ENCODE data around the gene ZNF497.

ZNF497 gene

GRCh38 chr19:58400316-58400915, 37.9 kb upstream of the ZNF497 start:
- WGBS (ENCODE audit: insufficient coverage, insufficient read length), result no CpG with 5 or more reads among the region's 18 CpGs
- Histone ChIP-seq H3K27me3 (ENCODE audit: control insufficient read depth, insufficient read depth, low read length) (no peaks in the 10 kb centered on the region; the same call in 1 of the 2 replicates), H3K9me3 (ENCODE audit: control insufficient read depth, insufficient read depth, low read length) (no peaks in the 10 kb centered on the region), H3K36me3 (ENCODE audit: control insufficient read depth, insufficient read depth, low read length) (no peaks in the 10 kb centered on the region), H3K4me3 (ENCODE audit: low read length) (peak overlapping the region; percentile 28; the same call in 1 of the 2 replicates), H3K27ac (ENCODE audit: low read length) (no peak overlapping the region), H3K4me1 (ENCODE audit: control insufficient read depth, insufficient read depth, low read length) (peaks cover 8% of the 10 kb centered on the region; the same call in 1 of the 2 replicates)
- DNase-seq (ENCODE audit: low read depth, low spot score), result no peak

GRCh38 chr19:58399903-58400302, 37.4 kb upstream of the ZNF497 start:
- WGBS (ENCODE audit: insufficient coverage, insufficient read length), result no CpG with 5 or more reads among the region's 3 CpGs
- DNase-seq (ENCODE audit: low read depth, low spot score), result no peak
- H3K27me3 ChIP-seq (ENCODE audit: control insufficient read depth, insufficient read depth, low read length), result no peaks in the 10 kb centered on the region; the same call in 1 of the 2 replicates
- no peak overlapping the region for H3K27ac ChIP-seq (ENCODE audit: low read length)
- no peak overlapping the region for H3K4me3 ChIP-seq (ENCODE audit: low read length)
- H3K4me1 ChIP-seq (ENCODE audit: control insufficient read depth, insufficient read depth, low read length), result peaks cover 10% of the 10 kb centered on the region; the same call in 1 of the 2 replicates
- no peaks in the 10 kb centered on the region for H3K9me3 ChIP-seq (ENCODE audit: control insufficient read depth, insufficient read depth, low read length)
- H3K36me3 ChIP-seq (ENCODE audit: control insufficient read depth, insufficient read depth, low read length), result peaks cover 2% of the 10 kb centered on the region

- peaks cover 14% of the 10 kb centered on the region for H3K36me3 ChIP-seq (ENCODE audit: control insufficient read depth, insufficient read depth, low read length)
- H3K4me3 ChIP-seq (ENCODE audit: low read length), result no peak overlapping the region
- no CpG with 5 or more reads among the region's 6 CpGs for WGBS (ENCODE audit: insufficient coverage, insufficient read length)
- H3K9me3 ChIP-seq (ENCODE audit: control insufficient read depth, insufficient read depth, low read length), result no peaks in the 10 kb centered on the region
- no peaks in the 10 kb centered on the region; the same call in 1 of the 2 replicates for H3K27me3 ChIP-seq (ENCODE audit: control insufficient read depth, insufficient read depth, low read length)
- peaks cover 10% of the 10 kb centered on the region; the same call in 1 of the 2 replicates for H3K4me1 ChIP-seq (ENCODE audit: control insufficient read depth, insufficient read depth, low read length)
- DNase-seq (ENCODE audit: low read depth, low spot score), result no peak
- H3K27ac ChIP-seq (ENCODE audit: low read length), result no peak overlapping the region
Measured at GRCh38 chr19:58398545-58398944, 36.0 kb upstream of the ZNF497 start.

- H3K9me3 ChIP-seq (ENCODE audit: control insufficient read depth, insufficient read depth, low read length), result no peaks in the 10 kb centered on the region
- no peaks in the 10 kb centered on the region; the same call in 1 of the 2 replicates for H3K27me3 ChIP-seq (ENCODE audit: control insufficient read depth, insufficient read depth, low read length)
- no peak overlapping the region for H3K27ac ChIP-seq (ENCODE audit: low read length)
- no CpG with 5 or more reads among the region's 4 CpGs for WGBS (ENCODE audit: insufficient coverage, insufficient read length)
- DNase-seq (ENCODE audit: low read depth, low spot score), result no peak
- no peak overlapping the region for H3K4me3 ChIP-seq (ENCODE audit: low read length)
- H3K36me3 ChIP-seq (ENCODE audit: control insufficient read depth, insufficient read depth, low read length), result peaks cover 18% of the 10 kb centered on the region
- peaks cover 10% of the 10 kb centered on the region; the same call in 1 of the 2 replicates for H3K4me1 ChIP-seq (ENCODE audit: control insufficient read depth, insufficient read depth, low read length)
Measured at GRCh38 chr19:58398087-58398486, 35.5 kb upstream of the ZNF497 start.

DNA sequence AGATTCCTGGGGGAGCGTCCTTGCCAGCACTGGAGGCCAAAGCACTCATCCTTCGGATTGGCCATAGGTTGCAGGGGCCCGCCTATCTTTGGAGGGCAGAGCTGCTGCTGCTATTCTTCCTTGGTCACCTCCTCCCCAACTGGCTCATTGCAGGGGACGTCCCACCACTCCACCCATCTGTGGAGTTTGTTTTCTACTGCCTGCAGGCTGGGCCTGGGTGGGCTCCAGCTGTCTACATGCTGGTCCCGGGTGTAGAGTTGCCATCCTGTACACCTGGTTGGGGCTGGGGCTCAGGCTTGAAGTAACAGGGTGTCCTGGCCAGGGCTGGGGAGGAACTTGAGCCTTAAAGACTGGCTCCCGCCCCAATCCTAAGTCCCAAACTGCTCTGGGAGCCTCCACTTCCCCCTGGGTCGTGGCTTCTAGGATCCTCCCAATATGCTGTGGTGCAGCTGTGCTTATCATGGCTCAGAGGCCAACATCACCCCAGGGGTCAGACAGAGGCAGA, 35.0 kb upstream of the ZNF497 start:
- no CpG with 5 or more reads among the region's 7 CpGs for WGBS (ENCODE audit: insufficient coverage, insufficient read length)
- peaks cover 10% of the 10 kb centered on the region; the same call in 1 of the 2 replicates for H3K4me1 ChIP-seq (ENCODE audit: control insufficient read depth, insufficient read depth, low read length)
- H3K9me3 ChIP-seq (ENCODE audit: control insufficient read depth, insufficient read depth, low read length), result no peaks in the 10 kb centered on the region
- DNase-seq (ENCODE audit: low read depth, low spot score), result no peak
- H3K4me3 ChIP-seq (ENCODE audit: low read length), result no peak overlapping the region
- H3K36me3 ChIP-seq (ENCODE audit: control insufficient read depth, insufficient read depth, low read length), result peaks cover 23% of the 10 kb centered on the region
- H3K27me3 ChIP-seq (ENCODE audit: control insufficient read depth, insufficient read depth, low read length), result no peaks in the 10 kb centered on the region; the same call in 1 of the 2 replicates
- no peak overlapping the region for H3K27ac ChIP-seq (ENCODE audit: low read length)

DNA sequence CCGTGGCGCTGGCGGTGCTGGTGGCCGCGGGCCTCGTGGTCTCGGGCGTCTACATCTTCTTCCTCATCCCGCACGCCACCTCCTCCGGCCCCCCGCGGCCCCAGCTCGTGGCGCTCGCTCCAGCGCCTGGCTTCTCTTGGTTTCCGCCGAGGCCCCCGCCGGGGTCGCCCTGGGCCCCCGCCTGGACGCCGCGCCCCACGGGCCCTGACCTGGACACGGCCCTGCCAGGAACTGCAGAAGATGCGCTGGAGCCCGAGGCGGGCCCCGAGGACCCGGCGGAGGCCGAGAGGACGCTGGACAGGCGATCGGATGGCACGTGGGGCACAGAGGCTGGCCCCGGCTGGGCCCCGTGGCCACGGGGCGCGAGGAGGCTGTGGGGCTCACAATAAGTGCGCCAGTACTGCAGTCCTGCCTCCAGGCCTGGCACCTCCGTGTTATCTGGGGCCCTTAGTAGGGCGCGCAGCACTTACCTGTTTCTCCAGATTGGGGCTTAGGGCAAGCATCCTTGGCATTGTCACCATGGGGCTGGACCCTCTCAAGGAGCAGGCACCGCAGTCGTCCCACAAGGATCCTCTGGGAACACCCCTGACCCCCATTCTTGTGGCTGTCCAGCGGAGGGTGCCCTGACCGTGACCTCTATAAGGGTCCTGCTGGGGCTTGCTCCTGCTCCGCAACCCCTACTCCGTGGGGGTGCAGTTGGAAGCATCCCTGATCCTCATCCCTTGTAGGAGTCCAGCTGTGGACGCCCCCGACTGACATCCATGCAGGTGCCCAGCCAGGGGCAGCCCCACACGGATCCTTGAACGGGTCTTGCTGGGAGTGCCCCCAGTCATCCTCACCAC, 34.4 kb upstream of the ZNF497 start:
- H3K4me3 ChIP-seq (ENCODE audit: low read length), result peak overlapping the region; percentile 21; the same call in 1 of the 2 replicates
- no peak for DNase-seq (ENCODE audit: low read depth, low spot score)
- H3K36me3 ChIP-seq (ENCODE audit: control insufficient read depth, insufficient read depth, low read length), result peaks cover 23% of the 10 kb centered on the region
- no peaks in the 10 kb centered on the region for H3K9me3 ChIP-seq (ENCODE audit: control insufficient read depth, insufficient read depth, low read length)
- H3K27ac ChIP-seq (ENCODE audit: low read length), result no peak overlapping the region
- H3K27me3 ChIP-seq (ENCODE audit: control insufficient read depth, insufficient read depth, low read length), result no peaks in the 10 kb centered on the region; the same call in 1 of the 2 replicates
- H3K4me1 ChIP-seq (ENCODE audit: control insufficient read depth, insufficient read depth, low read length), result peaks cover 10% of the 10 kb centered on the region; the same call in 1 of the 2 replicates
- no CpG with 5 or more reads among the region's 58 CpGs for WGBS (ENCODE audit: insufficient coverage, insufficient read length)

DNA sequence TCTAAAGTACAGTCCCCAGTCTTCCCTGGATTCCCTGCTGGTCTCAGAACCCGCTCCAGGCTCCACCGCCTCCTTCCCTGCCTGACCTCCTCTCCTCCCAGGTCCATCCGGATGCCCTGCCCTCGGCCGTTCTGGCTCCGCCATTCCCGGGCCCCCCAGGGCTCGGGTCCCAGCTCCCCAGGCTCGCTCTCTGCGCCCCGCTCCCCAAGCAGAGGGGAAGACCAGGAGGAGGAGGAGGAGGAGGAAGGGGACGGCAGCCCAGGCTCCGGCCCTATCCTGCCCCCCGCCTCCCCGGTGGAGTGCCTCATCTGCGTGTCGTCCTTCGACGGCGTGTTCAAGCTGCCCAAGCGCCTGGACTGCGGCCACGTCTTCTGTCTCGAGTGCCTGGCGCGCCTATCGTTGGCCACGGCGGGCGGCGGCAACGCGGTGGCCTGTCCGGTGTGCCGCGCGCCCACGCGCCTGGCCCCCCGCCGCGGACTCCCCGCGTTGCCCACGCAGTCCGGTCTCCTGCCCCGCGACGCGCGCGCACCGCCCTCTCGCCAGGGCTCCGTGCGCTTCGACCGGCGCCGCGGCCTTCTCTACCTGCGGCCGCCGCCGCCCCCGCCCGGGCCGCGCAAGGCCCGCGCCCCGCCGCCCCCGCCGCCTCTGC, 33.6 kb upstream of the ZNF497 start:
- H3K4me1 ChIP-seq (ENCODE audit: control insufficient read depth, insufficient read depth, low read length), result peaks cover 10% of the 10 kb centered on the region; the same call in 1 of the 2 replicates
- H3K9me3 ChIP-seq (ENCODE audit: control insufficient read depth, insufficient read depth, low read length), result no peaks in the 10 kb centered on the region
- no peak overlapping the region for H3K27ac ChIP-seq (ENCODE audit: low read length)
- peaks cover 23% of the 10 kb centered on the region for H3K36me3 ChIP-seq (ENCODE audit: control insufficient read depth, insufficient read depth, low read length)
- H3K27me3 ChIP-seq (ENCODE audit: control insufficient read depth, insufficient read depth, low read length), result no peaks in the 10 kb centered on the region; the same call in 1 of the 2 replicates
- H3K4me3 ChIP-seq (ENCODE audit: low read length), result peak overlapping the region; percentile 18; the same call in 1 of the 2 replicates
- no CpG with 5 or more reads among the region's 75 CpGs for WGBS (ENCODE audit: insufficient coverage, insufficient read length)
- no peak for DNase-seq (ENCODE audit: low read depth, low spot score)

DNA sequence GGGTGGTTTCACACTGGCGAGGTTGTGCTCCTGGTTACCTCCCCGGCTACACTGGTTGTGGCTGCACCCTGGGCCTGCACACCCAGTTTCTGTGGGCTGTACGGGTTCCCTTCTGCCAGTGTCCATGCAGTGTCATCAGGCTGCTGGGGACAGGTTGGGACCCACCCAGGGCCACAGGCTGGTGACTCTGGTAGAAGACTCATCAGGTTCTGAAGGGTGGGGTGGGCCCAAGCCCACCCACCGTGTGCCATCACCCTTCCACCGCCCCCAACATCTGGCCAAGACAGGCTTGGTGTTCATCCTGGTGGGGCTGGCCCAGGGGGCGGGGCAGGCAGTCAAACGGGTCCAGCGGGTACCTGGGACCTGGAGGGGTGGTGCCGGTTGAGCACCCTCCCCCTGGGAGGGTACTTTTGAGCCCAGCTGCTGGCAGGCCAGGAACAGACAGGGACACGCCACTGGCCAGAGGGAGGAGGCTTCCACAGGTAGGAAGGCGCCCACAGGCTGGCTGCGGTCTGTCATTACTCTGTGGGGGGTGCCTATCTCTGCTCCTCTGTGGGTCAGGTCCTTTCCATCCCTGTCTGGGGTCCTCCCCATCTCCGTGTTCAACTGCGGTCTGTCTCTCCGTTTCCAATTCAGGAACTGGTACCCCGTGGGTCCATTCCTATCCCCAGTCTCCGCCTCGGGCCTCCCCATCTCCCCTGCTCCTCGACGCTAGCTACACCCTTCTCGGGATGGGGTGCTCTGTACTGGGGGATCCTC, 32.8 kb upstream of the ZNF497 start, which contains the start of gene RNF225:
Gene RNF225, plus strand, starts transcription at position 437 of the 759 bp plus-strand sequence. CDS start 434 bp downstream, outside the sequence.
- no peak for DNase-seq (ENCODE audit: low read depth, low spot score)
- Histone ChIP-seq H3K9me3 (ENCODE audit: control insufficient read depth, insufficient read depth, low read length) (no peaks in the 10 kb centered on the region), H3K4me1 (ENCODE audit: control insufficient read depth, insufficient read depth, low read length) (peaks cover 8% of the 10 kb centered on the region; the same call in 1 of the 2 replicates), H3K27me3 (ENCODE audit: control insufficient read depth, insufficient read depth, low read length) (no peaks in the 10 kb centered on the region; the same call in 1 of the 2 replicates), H3K4me3 (ENCODE audit: low read length) (peak within 1 kb of the TSS; percentile 21; the same call in 1 of the 2 replicates), H3K36me3 (ENCODE audit: control insufficient read depth, insufficient read depth, low read length) (peaks cover 23% of the 10 kb centered on the region), H3K27ac (ENCODE audit: low read length) (no peak within 1 kb of the TSS)
- no CpG with 5 or more reads among the region's 21 CpGs for WGBS (ENCODE audit: insufficient coverage, insufficient read length)

GRCh38 chr19:58394821-58395219, 32.3 kb upstream of the ZNF497 start:
- no peak for DNase-seq (ENCODE audit: low read depth, low spot score)
- H3K4me3 ChIP-seq (ENCODE audit: low read length), result no peak overlapping the region
- no CpG with 5 or more reads among the region's 3 CpGs for WGBS (ENCODE audit: insufficient coverage, insufficient read length)
- no peak overlapping the region for H3K27ac ChIP-seq (ENCODE audit: low read length)
- H3K36me3 ChIP-seq (ENCODE audit: control insufficient read depth, insufficient read depth, low read length), result peaks cover 23% of the 10 kb centered on the region
- H3K4me1 ChIP-seq (ENCODE audit: control insufficient read depth, insufficient read depth, low read length), result peaks cover 8% of the 10 kb centered on the region; the same call in 1 of the 2 replicates
- no peaks in the 10 kb centered on the region for H3K9me3 ChIP-seq (ENCODE audit: control insufficient read depth, insufficient read depth, low read length)
- H3K27me3 ChIP-seq (ENCODE audit: control insufficient read depth, insufficient read depth, low read length), result no peaks in the 10 kb centered on the region; the same call in 1 of the 2 replicates

All from iPS DF 6.9 (cell line).